ENCODE data around the gene ADA. TPM values are rescaled to one million over a fixed set of nuclear protein-coding genes. Genes with fewer than 3 reads are reported as not detected.

ADA gene
- total and polyA plus RNA-seq, 9 of the 15 experiments (the other 6 are each of a cell fraction or from before 2014, with no cell fraction given) = 2.4 to 26.1 (median 5.3) TPM

- Histone ChIP-seq H3K4me2 (ENCODE audit: insufficient read depth, low read length) (no peak overlapping the region), H3K4me3 (no peak overlapping the region), H3K79me2 (ENCODE audit: control insufficient read depth, insufficient read depth, low read length) (no peaks in the 10 kb centered on the region), H3K27me3 (ENCODE audit: control insufficient read depth in 2 of 2, insufficient read depth in 2 of 2, low read length in 2 of 2) (no peaks in the 10 kb centered on the region), H3K36me3 (ENCODE audit: control insufficient read depth, insufficient read depth, low read length) (no peaks in the 10 kb centered on the region), H3K27ac (ENCODE audit: extremely low read depth, low read depth, low read length) (no peak overlapping the region), H4K20me1 (replicated peaks; ENCODE audit: control insufficient read depth, insufficient read depth, low read length) (no peaks in the 10 kb centered on the region), H3K9me3 (replicated peaks; ENCODE audit: control insufficient read depth, insufficient read depth, low read depth, low read length) (no peaks in the 10 kb centered on the region), H3K9ac (ENCODE audit: insufficient read depth in 1 of 2, low read depth in 2 of 2, low read length in 2 of 2) (no peak overlapping the region), H3K9me1 (ENCODE audit: control insufficient read depth, insufficient read depth, low read length) (no peaks in the 10 kb centered on the region), H3K4me1 (replicated peaks in 1 of 2; ENCODE audit: control insufficient read depth in 2 of 2, insufficient read depth in 2 of 2, low read length in 2 of 2) (peaks cover 0 to 20% of the 10 kb centered on the region in 2 experiments; a peak in 3 of 5 replicates), H2AFZ (ENCODE audit: low read depth, low read length) (no peak overlapping the region)
- 25% methylated on average over 8 of the region's 8 CpGs for WGBS (ENCODE audit: insufficient coverage, low coverage, missing lambda C conversion rate)
- in situ Hi-C loops (cut with MboI) = no loop called here
- no peak for TF ChIP-seq HDAC6 (IDR thresholded peaks at IDR 0.05; ENCODE audit: low read depth, low read length)
- TF ChIP-seq SMAD2 (IDR thresholded peaks at IDR 0.05; ENCODE audit: low read depth, low read length) = no peak
- no peak for TF ChIP-seq CHCHD3 (CRISPR knock-in tag; IDR thresholded peaks at IDR 0.05)
- TF ChIP-seq SAP30 (IDR thresholded peaks at IDR 0.05; ENCODE audit: borderline replicate concordance, insufficient read depth, low read depth, low read length, poor library complexity, severe bottlenecking) = no peak
- no peak for TF ChIP-seq FIP1L1 (IDR thresholded peaks at IDR 0.05; ENCODE audit: low read depth, low read length, poor library complexity, severe bottlenecking)
- no peak for TF ChIP-seq ZNF717 (CRISPR knock-in tag; IDR thresholded peaks at IDR 0.05)
- TF ChIP-seq EHMT2 (IDR thresholded peaks at IDR 0.05) = no peak
- no peak for TF ChIP-seq XRCC4 (IDR thresholded peaks at IDR 0.05; ENCODE audit: extremely low read depth, insufficient read depth, insufficient read length)
- no peak for TF ChIP-seq NFYB (IDR thresholded peaks at IDR 0.05; ENCODE audit: extremely low read depth, insufficient read length)
- no peak for TF ChIP-seq BRD4 (IDR thresholded peaks at IDR 0.05)
- no peak for TF ChIP-seq MBD2 (IDR thresholded peaks at IDR 0.05; ENCODE audit: borderline replicate concordance, low read depth)
- no peak for TF ChIP-seq MXI1 (IDR thresholded peaks at IDR 0.05; ENCODE audit: low read depth, low read length)
- TF ChIP-seq DACH1 (IDR thresholded peaks at IDR 0.05; ENCODE audit: partially characterized antibody) = no peak
- no peak for TF ChIP-seq ZEB2 (IDR thresholded peaks at IDR 0.05)
- intact Hi-C loops (cut with micrococcal nuclease) = no loop called here
- no peak for FAIRE-seq
- POLR2A ChIA-PET = interaction anchor here (0.6 kb wide), 1 partner anchor 84 kb away, joined by 3 read pairs; no protein-coding TSS in a partner anchor
- CTCF ChIA-PET (ENCODE audit: low intra/inter-chr PET ratio) = no interaction called here
- ATAC-seq = no peak
- BruUV-seq (replicated peaks) = no TSS peak
- no peak for DNase-seq (ENCODE audit: extremely low read depth in 1 of 4, low spot score in 3 of 4)
Measured at GRCh38 chr20:44579313-44580081, 72.0 kb downstream of the ADA start.
